Measurements from ENCODE around the gene C2CD4C. TPM values are rescaled to one million over a fixed set of nuclear protein-coding genes. Genes with fewer than 3 reads are reported as not detected.
"Not testable (repeated sequence)": the region's sequence is repeated elsewhere in the genome, so short reads cannot be mapped to it uniquely, and the experiment has no call there.

The C2CD4C gene
- total RNA-seq, 4 donors from 2014 or later = 0.54 to 14.7 (median 4.9) TPM

- no peaks in the 10 kb centered on the region for H3K36me3 ChIP-seq
- TF ChIP-seq POLR2A (IDR thresholded peaks at IDR 0.05) = no peak
- no peak for TF ChIP-seq CTCF (IDR thresholded peaks at IDR 0.05)
- no peaks in the 10 kb centered on the region for H3K27me3 ChIP-seq
- 89 to 92% methylated on average over 27 to 31 of the region's 31 CpGs for WGBS, 2 donors
- no peak overlapping the region for H3K27ac ChIP-seq
- H3K4me3 ChIP-seq (replicated peaks in 1 of 3) = no peak overlapping the region
- no peak for DNase-seq
- peaks cover 0 to 9% of the 10 kb centered on the region in 2 donors for H3K4me1 ChIP-seq
- no peaks in the 10 kb centered on the region for H3K9me3 ChIP-seq
- intact Hi-C loops (cut with DNase I) = no loop called here
These were observed 10.8 kb downstream of the C2CD4C start for GRCh38 chr19:397941-398706.

GRCh38 chr19:397321-397720, 11.6 kb downstream of the C2CD4C start:
- intact Hi-C loops (cut with DNase I) = no loop called here
- WGBS, 2 donors = 41 to 45% methylated on average over 18 of the region's 18 CpGs
- H3K4me3 ChIP-seq (replicated peaks in 1 of 3) = no peak overlapping the region
- H3K4me1 ChIP-seq = peaks cover 0 to 9% of the 10 kb centered on the region in 2 donors
- H3K27ac ChIP-seq = no peak overlapping the region
- DNase-seq = peak in 1 of 2 donors; percentile 67
- H3K36me3 ChIP-seq = no peaks in the 10 kb centered on the region
- H3K27me3 ChIP-seq = no peaks in the 10 kb centered on the region
- no peak for TF ChIP-seq POLR2A (IDR thresholded peaks at IDR 0.05)
- no peak for TF ChIP-seq CTCF (IDR thresholded peaks at IDR 0.05)
- no peaks in the 10 kb centered on the region for H3K9me3 ChIP-seq

GRCh38 chr19:395467-395866, 13.5 kb downstream of the C2CD4C start:
- TF ChIP-seq POLR2A (IDR thresholded peaks at IDR 0.05) = no peak
- no peak for TF ChIP-seq CTCF (IDR thresholded peaks at IDR 0.05)
- Histone ChIP-seq H3K27ac (no peak overlapping the region), H3K4me3 (replicated peaks in 1 of 3) (no peak overlapping the region), H3K36me3 (no peaks in the 10 kb centered on the region), H3K9me3 (no peaks in the 10 kb centered on the region), H3K27me3 (no peaks in the 10 kb centered on the region), H3K4me1 (peaks cover 0 to 9% of the 10 kb centered on the region in 2 donors)
- DNase-seq = no peak
- intact Hi-C loops (cut with DNase I) = no loop called here
- 84 to 86% methylated on average over 5 of the region's 5 CpGs for WGBS, 2 donors

- H3K27me3 ChIP-seq; H3K4me3 ChIP-seq (replicated peaks in 1 of 3); H3K9me3 ChIP-seq; H3K36me3 ChIP-seq; DNase-seq; H3K27ac ChIP-seq; H3K4me1 ChIP-seq; intact Hi-C loops (cut with DNase I): not testable (repeated sequence)
- WGBS, 2 donors = 89 to 91% methylated on average over 1 of the region's 1 CpG
These were observed 14.1 kb downstream of the C2CD4C start for GRCh38 chr19:394857-395256.

- H3K27me3 ChIP-seq; H3K9me3 ChIP-seq; H3K27ac ChIP-seq; H3K4me3 ChIP-seq (replicated peaks in 1 of 3); intact Hi-C loops (cut with DNase I); H3K36me3 ChIP-seq; DNase-seq: not testable (repeated sequence)
- peaks cover 0 to 17% of the 10 kb centered on the region in 2 donors for H3K4me1 ChIP-seq
These were observed 15.4 kb downstream of the C2CD4C start for GRCh38 chr19:393560-393959.

GRCh38 chr19:392375-392970, 16.5 kb downstream of the C2CD4C start:
- Histone ChIP-seq H3K27ac (no peak overlapping the region), H3K36me3 (no peaks in the 10 kb centered on the region), H3K4me3 (replicated peaks in 1 of 3) (no peak overlapping the region), H3K9me3 (no peaks in the 10 kb centered on the region), H3K27me3 (no peaks in the 10 kb centered on the region), H3K4me1 (peaks cover 0 to 16% of the 10 kb centered on the region in 2 donors)
- WGBS, 2 donors = 48 to 65% methylated on average over 15 to 17 of the region's 17 CpGs
- no peak for TF ChIP-seq POLR2A (IDR thresholded peaks at IDR 0.05)
- TF ChIP-seq CTCF (IDR thresholded peaks at IDR 0.05) = no peak
- intact Hi-C loops (cut with DNase I) = no loop called here
- peak in 1 of 2 donors; percentile 72 for DNase-seq
